ENCODE measurements around the gene LRRFIP1.
"Not testable (repeated sequence)": the region's sequence is repeated elsewhere in the genome, so short reads cannot be mapped to it uniquely, and the experiment has no call there.

Gene LRRFIP1

GRCh38 chr2:237627441-237628246 is at the start of gene LRRFIP1:
TSS of gene LRRFIP1 (plus strand) at chr2:237627587. CDS start at chr2:237627645, 58 bp downstream.
- peak in 1 of 2 donors; percentile 11 for DNase-seq

- no peak for DNase-seq
Observed at GRCh38 chr2:237577956-237578870, 49.2 kb upstream of the LRRFIP1 start.

- no peak for DNase-seq
Observed at GRCh38 chr2:237581326-237581725, 46.1 kb upstream of the LRRFIP1 start.

GRCh38 chr2:237581751-237582746 is 45.3 kb upstream of the LRRFIP1 start:
- DNase-seq: peak; percentile 24 to 42

GRCh38 chr2:237583385-237584295 is 43.7 kb upstream of the LRRFIP1 start:
- DNase-seq: no peak

GRCh38 chr2:237585590-237586221 is 41.7 kb upstream of the LRRFIP1 start:
- no peak for DNase-seq

- DNase-seq: no peak
Observed at GRCh38 chr2:237588044-237588696, 39.2 kb upstream of the LRRFIP1 start.

GRCh38 chr2:237590272-237591140 is 36.9 kb upstream of the LRRFIP1 start, which contains the start of gene RAB17:
TSS of gene RAB17 (minus strand) at chr2:237590734. CDS start at chr2:237586154, 4,580 bp downstream.
- no peak for DNase-seq

GRCh38 chr2:237591141-237591881 is 36.1 kb upstream of the LRRFIP1 start:
- DNase-seq: no peak

GRCh38 chr2:237592425-237592980 is 34.9 kb upstream of the LRRFIP1 start:
- no peak for DNase-seq

- DNase-seq: no peak
Observed at GRCh38 chr2:237593036-237593435, 34.4 kb upstream of the LRRFIP1 start.

- no peak for DNase-seq
Observed at GRCh38 chr2:237593596-237594320, 33.6 kb upstream of the LRRFIP1 start.

GRCh38 chr2:237594514-237594871 is 32.9 kb upstream of the LRRFIP1 start:
- no peak for DNase-seq

GRCh38 chr2:237595829-237596519 is 31.4 kb upstream of the LRRFIP1 start:
- not testable (repeated sequence) for DNase-seq

GRCh38 chr2:237596520-237597195 is 30.7 kb upstream of the LRRFIP1 start:
- DNase-seq: no peak
